Fibroblast of lung (primary cell): ENCODE data around the gene RFK.

Source experiments
- CTCF ChIP-seq, 2 donors: IDR thresholded peaks in 1 of 2; conservative IDR thresholded peaks in 1 of 2; 1 replicate in 1 of 2; 2 replicates in 1 of 2; pipeline ENCODE4 v1.5.1; 2011 to 2012; ENCODE audit warnings: low read length in 2 of 2, control low read depth in 1 of 2, inconsistent platforms in 1 of 2, low read depth in 1 of 2, mild to moderate bottlenecking in 1 of 2
- EZH2 ChIP-seq: IDR thresholded peaks from 2 replicates; pipeline ENCODE4 v1.5.1; 2012; ENCODE audit warnings: low read length, control low read depth, mild to moderate bottlenecking; ENCODE audit errors: missing control alignments

- no peak for TF ChIP-seq CTCF (conservative IDR thresholded peaks at IDR 0.05 in 1 of 2, IDR thresholded peaks at IDR 0.05 in 1 of 2; ENCODE audit: low read depth in 1 of 2, low read length in 2 of 2)
- TF ChIP-seq EZH2, result no peak
Observed at GRCh38 chr9:76405340-76405739, 11.1 kb upstream of the RFK start.
